ENCODE results near the gene NEK2. TPM values are rescaled to one million over a fixed set of nuclear protein-coding genes. Genes with fewer than 3 reads are reported as not detected.
"Not testable (repeated sequence)": the region's sequence is repeated elsewhere in the genome, so short reads cannot be mapped to it uniquely, and the experiment has no call there.

The NEK2 gene
- total RNA-seq, 1 donor from 2014 or later: 93.3 TPM

DNA sequence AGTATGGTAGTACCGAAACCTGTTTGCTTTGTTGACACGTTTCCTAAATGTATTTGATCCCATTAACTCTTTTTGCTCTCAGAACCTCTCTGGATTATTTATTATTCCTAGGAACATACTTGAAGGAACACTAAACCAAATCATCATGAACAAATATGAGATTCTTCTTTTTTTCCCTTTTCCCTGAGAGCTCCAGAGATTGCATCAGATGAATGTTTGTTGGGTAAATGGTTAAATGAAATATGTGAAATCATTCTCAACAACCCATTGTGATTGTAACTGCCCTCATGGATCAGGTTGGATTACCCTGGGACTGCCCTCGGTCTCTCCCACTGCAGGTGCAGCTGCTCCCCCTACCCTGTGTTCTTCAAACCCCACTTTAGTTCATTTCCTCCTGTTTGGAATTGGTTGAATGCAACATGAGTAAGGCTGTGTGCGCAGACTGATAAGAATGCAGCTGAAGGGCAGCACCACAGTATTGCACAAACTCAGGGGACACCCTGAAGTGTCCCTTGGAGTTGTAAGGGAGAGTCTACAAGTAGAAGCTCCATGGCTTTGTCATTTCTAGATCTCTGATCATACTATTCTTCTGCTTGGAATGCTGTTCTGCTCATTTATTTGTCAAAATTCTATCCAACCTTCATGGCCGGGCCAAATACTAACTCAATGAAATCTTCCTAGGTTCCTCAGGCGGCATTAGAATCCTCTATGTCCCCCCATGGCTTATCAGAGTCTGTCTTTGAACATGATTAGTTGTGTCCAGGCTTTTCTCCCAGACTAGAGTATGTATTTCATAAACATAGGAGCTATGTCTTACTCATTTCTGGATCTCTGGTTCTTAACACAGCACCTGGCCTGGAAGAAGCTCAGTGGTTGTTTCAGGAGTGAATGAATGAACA, 47.1 kb upstream of the NEK2 start:
- Histone ChIP-seq H2AFZ (replicated peaks) (no peak overlapping the region), H3K27me3 (no peaks in the 10 kb centered on the region), H3K4me1 (peaks cover 7% of the 10 kb centered on the region), H3K9me3 (ENCODE audit: low read depth) (peaks cover 4% of the 10 kb centered on the region), H3K4me3 (no peak overlapping the region), H3K27ac (no peak overlapping the region), H4K20me1 (ENCODE audit: low read depth) (no peaks in the 10 kb centered on the region), H3F3A (ENCODE audit: low read depth) (no peaks in the 10 kb centered on the region), H3K9ac (no peak overlapping the region), H3K36me3 (no peaks in the 10 kb centered on the region), H3K4me2 (no peak overlapping the region), H3K79me2 (ENCODE audit: low read depth) (no peaks in the 10 kb centered on the region)
- Mint-ChIP-seq H3K27me3 (ENCODE audit: insufficient read depth, low read depth) (peaks cover 55% of the 10 kb centered on the region), H3K9me3 (peaks cover 11% of the 10 kb centered on the region), H3K4me3 (peak overlapping the region; percentile 57), H3K4me1 (peaks cover 26% of the 10 kb centered on the region), H3K27ac (peak overlapping the region; percentile 60), H3K36me3 (peaks cover 4% of the 10 kb centered on the region)
- no peak for DNase-seq (ENCODE audit: low spot score)
- no peak for TF ChIP-seq EZH2phosphoT487 (IDR thresholded peaks at IDR 0.05)
- no peak for TF ChIP-seq EZH2 (IDR thresholded peaks at IDR 0.05)
- no peak for TF ChIP-seq CTCF (IDR thresholded peaks at IDR 0.05)

DNA sequence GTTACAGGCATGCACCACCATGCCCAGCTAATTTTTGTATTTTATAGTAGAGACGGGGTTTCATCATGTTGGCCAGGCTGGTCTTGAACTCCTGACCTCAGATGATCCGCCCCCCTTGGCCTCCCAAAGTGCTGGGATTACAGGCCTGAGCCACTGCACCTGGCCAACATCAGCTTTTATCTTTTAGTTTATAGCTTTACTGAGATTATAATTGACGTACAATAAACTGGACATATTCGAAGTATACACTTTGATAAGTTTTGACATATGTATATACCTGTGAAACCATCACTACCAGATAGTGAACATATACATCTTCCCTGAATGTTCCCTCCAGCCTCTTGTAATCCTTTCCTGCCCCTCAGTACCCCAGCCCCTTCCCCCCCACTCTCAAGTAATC, 41.1 kb upstream of the NEK2 start:
- not testable (repeated sequence) for H3K4me1 ChIP-seq; H3K4me1 Mint-ChIP-seq; H4K20me1 ChIP-seq (ENCODE audit: low read depth); H3K36me3 Mint-ChIP-seq; H3K79me2 ChIP-seq (ENCODE audit: low read depth); H3K9me3 ChIP-seq (ENCODE audit: low read depth); H3K27ac ChIP-seq; H3K9me3 Mint-ChIP-seq; H3K4me2 ChIP-seq; DNase-seq (ENCODE audit: low spot score); H3K36me3 ChIP-seq; H3K9ac ChIP-seq; H3K4me3 Mint-ChIP-seq; H2AFZ ChIP-seq (replicated peaks); H3K27ac Mint-ChIP-seq; H3K27me3 ChIP-seq; H3K4me3 ChIP-seq; H3F3A ChIP-seq (ENCODE audit: low read depth)
- H3K27me3 Mint-ChIP-seq (ENCODE audit: insufficient read depth, low read depth): peaks cover 37% of the 10 kb centered on the region

- H3K36me3 ChIP-seq: no peaks in the 10 kb centered on the region
- peaks cover 4% of the 10 kb centered on the region for H3K9me3 ChIP-seq (ENCODE audit: low read depth)
- no peaks in the 10 kb centered on the region for H3K4me1 ChIP-seq
- no peak overlapping the region for H3K4me3 ChIP-seq
- no peaks in the 10 kb centered on the region for H3K79me2 ChIP-seq (ENCODE audit: low read depth)
- H2AFZ ChIP-seq (replicated peaks): no peak overlapping the region
- H4K20me1 ChIP-seq (ENCODE audit: low read depth): no peaks in the 10 kb centered on the region
- no peaks in the 10 kb centered on the region for H3K27me3 ChIP-seq
- peaks cover 2% of the 10 kb centered on the region for H3K4me1 Mint-ChIP-seq
- H3F3A ChIP-seq (ENCODE audit: low read depth): no peaks in the 10 kb centered on the region
- no peak overlapping the region for H3K27ac ChIP-seq
- no peak overlapping the region for H3K27ac Mint-ChIP-seq
- peaks cover 4% of the 10 kb centered on the region for H3K9me3 Mint-ChIP-seq
- DNase-seq (ENCODE audit: low spot score): no peak
- H3K4me3 Mint-ChIP-seq: no peak overlapping the region
- no peak overlapping the region for H3K9ac ChIP-seq
- H3K27me3 Mint-ChIP-seq (ENCODE audit: insufficient read depth, low read depth): peaks cover 36% of the 10 kb centered on the region
- H3K36me3 Mint-ChIP-seq: no peaks in the 10 kb centered on the region
- TF ChIP-seq CTCF (IDR thresholded peaks at IDR 0.05) (no peak), EZH2 (IDR thresholded peaks at IDR 0.05) (no peak), EZH2phosphoT487 (IDR thresholded peaks at IDR 0.05) (no peak)
- H3K4me2 ChIP-seq: no peak overlapping the region
Observed at GRCh38 chr1:211715971-211716370, 40.5 kb upstream of the NEK2 start.

GRCh38 chr1:211714154-211714553, 38.7 kb upstream of the NEK2 start:
- no peak for TF ChIP-seq EZH2 (IDR thresholded peaks at IDR 0.05)
- no peak for TF ChIP-seq CTCF (IDR thresholded peaks at IDR 0.05)
- Mint-ChIP-seq H3K4me1 (peaks cover 2% of the 10 kb centered on the region), H3K9me3 (peaks cover 2% of the 10 kb centered on the region), H3K27me3 (ENCODE audit: insufficient read depth, low read depth) (peaks cover 24% of the 10 kb centered on the region), H3K36me3 (no peaks in the 10 kb centered on the region), H3K4me3 (no peak overlapping the region), H3K27ac (no peak overlapping the region)
- Histone ChIP-seq H4K20me1 (ENCODE audit: low read depth) (no peaks in the 10 kb centered on the region), H3F3A (ENCODE audit: low read depth) (no peaks in the 10 kb centered on the region), H3K4me1 (no peaks in the 10 kb centered on the region), H3K36me3 (no peaks in the 10 kb centered on the region), H3K9ac (no peak overlapping the region), H3K79me2 (ENCODE audit: low read depth) (no peaks in the 10 kb centered on the region), H3K27me3 (no peaks in the 10 kb centered on the region), H3K4me3 (no peak overlapping the region), H3K27ac (no peak overlapping the region), H2AFZ (replicated peaks) (no peak overlapping the region), H3K9me3 (ENCODE audit: low read depth) (peaks cover 4% of the 10 kb centered on the region), H3K4me2 (no peak overlapping the region)
- no peak for DNase-seq (ENCODE audit: low spot score)
